A549 (cell line): ENCODE measurements around the gene SLC25A18. TPM values are rescaled to one million over a fixed set of nuclear protein-coding genes. Genes with fewer than 3 reads are reported as not detected.

Experiments
- ATAC-seq, 2 experiments: fragments of 200-7000 bp in 1 of 2; fragments of >200 bp in 1 of 2; cut with Nextera tagmentation in 1 of 2; cut with Tn5 transposase in 1 of 2; 3 replicates each; pipeline versions ENCODE4 v1.8.0 to v1.9.1; 2018 to 2020; ENCODE audit warnings: mild to moderate bottlenecking in 1 of 2, moderate library complexity in 1 of 2
- CTCF ChIA-PET: fragments of 300-600 bp; sonication (Branson Sonifier 250); formaldehyde crosslinking; extraction: SDS; loops from one replicate; lab custom pipeline; 2021; ENCODE audit warnings: antibody characterized with exemption, inconsistent platforms; lab: Yijun Ruan, JAX
- POLR2A ChIA-PET: fragments of 350-600 bp; formaldehyde crosslinking; extraction: SDS; loops from one replicate; lab custom pipeline; 2021; ENCODE audit warnings: antibody characterized with exemption, inconsistent platforms; lab: Yijun Ruan, JAX
- DNase-seq, 2 experiments: peaks; one replicate each; pipeline versions ENCODE4 v3.0.0 to v3.0.0-alpha.2; 2011 to 2016; ENCODE audit warnings: low read depth in 1 of 2, low spot score in 1 of 2
- FAIRE-seq: peaks from 2 replicates; lab custom pipeline; 2011; peaks lifted over from hg19 to GRCh38; lab: Jason Lieb, UNC
- H3K27ac ChIP-seq, 2 experiments: fragments of >200 bp; sonication (Bioruptor Twin); formaldehyde crosslinking; 3 replicates each; pipeline ENCODE4 v1.5.1; 2016 to 2017
- H3K4me1 ChIP-seq: fragments of >200 bp; sonication (Bioruptor Twin); formaldehyde crosslinking; 3 replicates; pipeline ENCODE4 v1.6.1; 2016
- H3K4me2 ChIP-seq: fragments of >200 bp; sonication (Bioruptor Twin); formaldehyde crosslinking; 3 replicates; pipeline ENCODE4 v1.6.1; 2016
- H3K4me3 ChIP-seq: fragments of >200 bp; sonication (Bioruptor Twin); formaldehyde crosslinking; 3 replicates; pipeline ENCODE4 v1.5.1; 2016
- H3K9me3 ChIP-seq: fragments of >200 bp; sonication (Bioruptor Twin); formaldehyde crosslinking; 3 replicates; pipeline ENCODE4 v1.6.1; 2016
- BHLHE40 ChIP-seq: IDR thresholded peaks from 2 replicates; pipeline ENCODE4 v1.6.1; 2012; ENCODE audit warnings: low read depth, low read length, inconsistent platforms
- CBX8 ChIP-seq: fragments of 200-600 bp; sonication (generic); IDR thresholded peaks from 2 replicates; pipeline ENCODE4 v1.6.1; 2016
- EHMT2 ChIP-seq: fragments of 200-600 bp; sonication (generic); IDR thresholded peaks from 2 replicates; pipeline ENCODE4 v1.6.1; 2016; ENCODE audit warnings: antibody characterized with exemption, low read depth, mild to moderate bottlenecking, moderate library complexity
- FOSB ChIP-seq: fragments of 250-450 bp; sonication (Bioruptor Pico); IDR thresholded peaks from 2 replicates; pipeline ENCODE4 v1.5.0; 2020; ENCODE audit warnings: mild to moderate bottlenecking, moderate library complexity
- GATA3 ChIP-seq: IDR thresholded peaks from 2 replicates; pipeline ENCODE4 v1.6.1; 2012; ENCODE audit warnings: borderline replicate concordance
- HOXA7 ChIP-seq: fragments of 250-450 bp; sonication (Bioruptor Pico); IDR thresholded peaks from 2 replicates; pipeline ENCODE4 v1.5.0; 2020; ENCODE audit warnings: mild to moderate bottlenecking, moderate library complexity
- HOXB13 ChIP-seq: fragments of 250-450 bp; sonication (Bioruptor Pico); IDR thresholded peaks from 2 replicates; pipeline ENCODE4 v1.5.0; 2020; ENCODE audit warnings: low read depth, mild to moderate bottlenecking, moderate library complexity
- JUN ChIP-seq, 2 experiments: fragments of >200 bp; sonication (Bioruptor Twin); formaldehyde crosslinking; IDR thresholded peaks; 2 replicates in 1 of 2; 3 replicates in 1 of 2; pipeline ENCODE4 v1.6.1; 2016 to 2017
- KDM1A ChIP-seq: fragments of 200-600 bp; sonication (generic); IDR thresholded peaks from 2 replicates; pipeline ENCODE4 v1.6.1; 2016; ENCODE audit warnings: low read depth, mild to moderate bottlenecking
- MAFK ChIP-seq: fragments of 450-650 bp; IDR thresholded peaks from 2 replicates; pipeline ENCODE4 v1.6.1; 2014; ENCODE audit not compliant: partially characterized antibody
- MYC ChIP-seq: IDR thresholded peaks from 2 replicates; pipeline ENCODE4 v1.6.1; 2012; ENCODE audit warnings: mild to moderate bottlenecking, inconsistent platforms, low read length, improper control_type of control experiment, borderline replicate concordance
- NPAS2 ChIP-seq: fragments of 250-450 bp; sonication (Bioruptor Pico); IDR thresholded peaks from 2 replicates; pipeline ENCODE4 v1.8.0; 2022; ENCODE audit warnings: mild to moderate bottlenecking, moderate library complexity, borderline replicate concordance
- NR3C1 ChIP-seq: fragments of >200 bp; sonication (Bioruptor Twin); formaldehyde crosslinking; IDR thresholded peaks from 3 replicates; pipeline ENCODE4 v1.6.1; 2017
- RARB ChIP-seq: fragments of 250-450 bp; sonication (Bioruptor Pico); IDR thresholded peaks from 2 replicates; pipeline ENCODE4 v1.8.0; 2021; ENCODE audit warnings: mild to moderate bottlenecking, moderate library complexity
- RFX5 ChIP-seq: fragments of 450-650 bp; IDR thresholded peaks from 2 replicates; pipeline ENCODE4 v1.7.1; 2014; ENCODE audit warnings: antibody characterized with exemption, mild to moderate bottlenecking, moderate library complexity
- RNF2 ChIP-seq: fragments of 200-600 bp; sonication (generic); IDR thresholded peaks from 2 replicates; pipeline ENCODE4 v1.6.1; 2016; ENCODE audit warnings: low read depth, mild to moderate bottlenecking, antibody characterized with exemption, moderate library complexity, borderline replicate concordance
- SMC3 ChIP-seq: fragments of >200 bp; sonication (Bioruptor Twin); formaldehyde crosslinking; IDR thresholded peaks from 3 replicates; pipeline ENCODE4 v1.6.1; 2018; ENCODE audit warnings: inconsistent platforms
- ZFP36 ChIP-seq: fragments of 450-650 bp; IDR thresholded peaks from 2 replicates; pipeline ENCODE4 v1.6.1; 2014; ENCODE audit warnings: borderline replicate concordance; ENCODE audit not compliant: partially characterized antibody
- ZSCAN20 ChIP-seq: fragments of 250-450 bp; sonication (Bioruptor Pico); IDR thresholded peaks from 2 replicates; pipeline ENCODE4 v1.8.0; 2022; ENCODE audit warnings: mild to moderate bottlenecking, moderate library complexity
- WGBS: methylation state at CpG from one replicate; pipeline ENCODE4 v1.1.6; 2017; ENCODE audit errors: missing lambda C conversion rate; 5-methylcytosine and 5-hydroxymethylcytosine counted together
- polyA plus RNA-seq, 4 experiments: library from polyadenylated mRNA; depleted of rRNA in 3 of 4; stranded (reverse); fragments of >200 nt; fragmentation: RNase III in 1 of 4; extraction: RNeasy Plus Mini Kit Qiagen cat#74134 plus additional on column Dnase treatment in 1 of 4; gene quantifications; 2 replicates in 3 of 4; 3 replicates in 1 of 4; pipeline ENCODE4 v1.2.3, GENCODE V29; 2011 to 2017
- TF ChIP-seq, protein P1 (sequence below): IDR thresholded peaks from 2 replicates; pipeline ENCODE4 v1.6.1; 2012
- TF ChIP-seq, protein P2 (sequence below): IDR thresholded peaks from 2 replicates; pipeline ENCODE4 v1.6.1; 2012
- TF ChIP-seq, protein P3 (sequence below): fragments of >200 bp; sonication (Bioruptor Twin); formaldehyde crosslinking; IDR thresholded peaks from 2 replicates; pipeline ENCODE4 v1.6.1; 2016
- TF ChIP-seq, protein P4 (sequence below): fragments of 450-650 bp; IDR thresholded peaks from 2 replicates; pipeline ENCODE4 v1.6.1; 2014; ENCODE audit warnings: antibody characterized with exemption
- TF ChIP-seq, protein P5 (sequence below): fragments of 150-350 bp; IDR thresholded peaks from 2 replicates; pipeline ENCODE4 v1.6.1; 2014; ENCODE audit warnings: low read depth, mild to moderate bottlenecking, low read length
- TF ChIP-seq, protein P6 (sequence below): fragments of >200 bp; sonication (Bioruptor Twin); formaldehyde crosslinking; IDR thresholded peaks from 3 replicates; pipeline ENCODE4 v1.5.1; 2016

The SLC25A18 gene
- polyA plus RNA-seq, 2 of the 4 experiments (the other 2 are of a cell fraction): not detected

DNA sequence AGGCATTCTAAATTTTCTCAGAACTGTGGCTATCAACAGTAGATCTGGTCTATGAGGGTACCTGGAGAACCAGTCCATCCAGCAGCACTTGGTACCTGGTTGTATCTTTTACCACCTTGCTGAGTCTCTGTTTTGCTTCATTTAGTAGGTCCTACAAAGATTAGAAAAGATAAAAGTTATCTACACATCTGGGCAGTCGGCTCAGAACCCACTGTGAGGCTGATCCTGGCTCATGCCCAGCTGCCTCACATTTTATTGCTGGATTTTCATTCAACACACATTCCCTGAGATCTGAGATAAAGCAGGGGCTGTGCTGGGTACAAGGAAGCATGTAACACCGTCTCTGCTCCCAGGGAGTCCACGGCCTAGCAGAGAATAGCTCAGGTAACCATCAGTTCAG, 37.7 kb downstream of the SLC25A18 start:
- no peak for TF ChIP-seq MYC
- TF ChIP-seq EHMT2: no peak
- TF ChIP-seq RARB: no peak
- no peak for TF ChIP-seq ZSCAN20 (CRISPR knock-in tag)
- no peak for TF ChIP-seq BHLHE40
- TF ChIP-seq, protein P1, sequence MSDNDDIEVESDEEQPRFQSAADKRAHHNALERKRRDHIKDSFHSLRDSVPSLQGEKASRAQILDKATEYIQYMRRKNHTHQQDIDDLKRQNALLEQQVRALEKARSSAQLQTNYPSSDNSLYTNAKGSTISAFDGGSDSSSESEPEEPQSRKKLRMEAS: no peak
- TF ChIP-seq, protein P2, sequence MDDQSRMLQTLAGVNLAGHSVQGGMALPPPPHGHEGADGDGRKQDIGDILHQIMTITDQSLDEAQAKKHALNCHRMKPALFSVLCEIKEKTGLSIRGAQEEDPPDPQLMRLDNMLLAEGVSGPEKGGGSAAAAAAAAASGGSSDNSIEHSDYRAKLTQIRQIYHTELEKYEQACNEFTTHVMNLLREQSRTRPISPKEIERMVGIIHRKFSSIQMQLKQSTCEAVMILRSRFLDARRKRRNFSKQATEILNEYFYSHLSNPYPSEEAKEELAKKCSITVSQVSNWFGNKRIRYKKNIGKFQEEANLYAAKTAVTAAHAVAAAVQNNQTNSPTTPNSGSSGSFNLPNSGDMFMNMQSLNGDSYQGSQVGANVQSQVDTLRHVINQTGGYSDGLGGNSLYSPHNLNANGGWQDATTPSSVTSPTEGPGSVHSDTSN: no peak
- no peak for TF ChIP-seq ZFP36
- TF ChIP-seq, protein P3, sequence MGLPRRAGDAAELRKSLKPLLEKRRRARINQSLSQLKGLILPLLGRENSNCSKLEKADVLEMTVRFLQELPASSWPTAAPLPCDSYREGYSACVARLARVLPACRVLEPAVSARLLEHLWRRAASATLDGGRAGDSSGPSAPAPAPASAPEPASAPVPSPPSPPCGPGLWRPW: no peak
- TF ChIP-seq, protein P4, sequence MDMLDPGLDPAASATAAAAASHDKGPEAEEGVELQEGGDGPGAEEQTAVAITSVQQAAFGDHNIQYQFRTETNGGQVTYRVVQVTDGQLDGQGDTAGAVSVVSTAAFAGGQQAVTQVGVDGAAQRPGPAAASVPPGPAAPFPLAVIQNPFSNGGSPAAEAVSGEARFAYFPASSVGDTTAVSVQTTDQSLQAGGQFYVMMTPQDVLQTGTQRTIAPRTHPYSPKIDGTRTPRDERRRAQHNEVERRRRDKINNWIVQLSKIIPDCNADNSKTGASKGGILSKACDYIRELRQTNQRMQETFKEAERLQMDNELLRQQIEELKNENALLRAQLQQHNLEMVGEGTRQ: no peak
- no peaks in the 10 kb centered on the region for H3K4me1 ChIP-seq
- H3K27ac ChIP-seq: no peak overlapping the region
- H3K4me3 ChIP-seq: no peak overlapping the region
- ChIA-PET CTCF (interaction anchor here (1.2 kb wide), 1 partner anchor 43 kb away, joined by 4 read pairs; no protein-coding TSS in a partner anchor), POLR2A (no interaction called here)
- WGBS: 85% methylated on average over 3 of the region's 3 CpGs
- DNase-seq: no peak
- no peaks in the 10 kb centered on the region for H3K9me3 ChIP-seq
- FAIRE-seq: no peak
- no peak overlapping the region for H3K4me2 ChIP-seq
- no peak for ATAC-seq

DNA sequence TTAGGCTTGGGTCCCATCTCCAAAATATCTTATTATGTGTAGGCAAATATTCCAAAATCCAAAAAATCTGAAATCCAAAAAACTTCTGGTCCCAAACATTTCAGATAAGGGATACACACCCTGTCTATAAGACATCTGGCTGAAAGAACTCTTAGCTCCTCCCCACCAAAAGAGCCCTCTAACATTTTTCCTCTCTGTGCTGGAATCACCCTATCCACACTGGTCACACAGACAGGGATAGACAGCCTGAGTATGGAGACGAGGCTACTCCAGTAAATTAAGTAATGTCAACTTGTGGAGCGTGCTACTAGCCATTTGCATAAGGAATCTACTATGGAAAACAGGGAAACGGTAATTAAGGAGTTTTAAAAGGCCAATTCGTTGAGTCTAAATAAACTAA, 40.4 kb downstream of the SLC25A18 start:
- ChIA-PET CTCF (interaction anchor here (1.4 kb wide), 1 partner anchor 45 kb away, joined by 3 read pairs; no protein-coding TSS in a partner anchor), POLR2A (no interaction called here)
- Histone ChIP-seq H3K4me2 (no peak overlapping the region), H3K9me3 (no peaks in the 10 kb centered on the region), H3K4me3 (no peak overlapping the region), H3K4me1 (no peaks in the 10 kb centered on the region), H3K27ac (no peak overlapping the region)
- no peak for ATAC-seq
- 94% methylated on average over 4 of the region's 4 CpGs for WGBS
- no peak for FAIRE-seq
- TF ChIP-seq, protein P4: no peak
- TF ChIP-seq SMC3 (no peak), JUN (IDR thresholded peaks at IDR 0.05) (no peak), FOSB (no peak), KDM1A (no peak), RNF2 (no peak), MAFK (no peak), NPAS2 (CRISPR knock-in tag) (no peak), ZSCAN20 (CRISPR knock-in tag) (no peak), HOXB13 (CRISPR knock-in tag) (no peak), RFX5 (no peak), HOXA7 (CRISPR knock-in tag) (no peak), NR3C1 (no peak), CBX8 (no peak), GATA3 (no peak), BHLHE40 (no peak)
- TF ChIP-seq, protein P5, sequence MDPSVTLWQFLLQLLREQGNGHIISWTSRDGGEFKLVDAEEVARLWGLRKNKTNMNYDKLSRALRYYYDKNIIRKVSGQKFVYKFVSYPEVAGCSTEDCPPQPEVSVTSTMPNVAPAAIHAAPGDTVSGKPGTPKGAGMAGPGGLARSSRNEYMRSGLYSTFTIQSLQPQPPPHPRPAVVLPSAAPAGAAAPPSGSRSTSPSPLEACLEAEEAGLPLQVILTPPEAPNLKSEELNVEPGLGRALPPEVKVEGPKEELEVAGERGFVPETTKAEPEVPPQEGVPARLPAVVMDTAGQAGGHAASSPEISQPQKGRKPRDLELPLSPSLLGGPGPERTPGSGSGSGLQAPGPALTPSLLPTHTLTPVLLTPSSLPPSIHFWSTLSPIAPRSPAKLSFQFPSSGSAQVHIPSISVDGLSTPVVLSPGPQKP: no peak
- TF ChIP-seq, protein P6, sequence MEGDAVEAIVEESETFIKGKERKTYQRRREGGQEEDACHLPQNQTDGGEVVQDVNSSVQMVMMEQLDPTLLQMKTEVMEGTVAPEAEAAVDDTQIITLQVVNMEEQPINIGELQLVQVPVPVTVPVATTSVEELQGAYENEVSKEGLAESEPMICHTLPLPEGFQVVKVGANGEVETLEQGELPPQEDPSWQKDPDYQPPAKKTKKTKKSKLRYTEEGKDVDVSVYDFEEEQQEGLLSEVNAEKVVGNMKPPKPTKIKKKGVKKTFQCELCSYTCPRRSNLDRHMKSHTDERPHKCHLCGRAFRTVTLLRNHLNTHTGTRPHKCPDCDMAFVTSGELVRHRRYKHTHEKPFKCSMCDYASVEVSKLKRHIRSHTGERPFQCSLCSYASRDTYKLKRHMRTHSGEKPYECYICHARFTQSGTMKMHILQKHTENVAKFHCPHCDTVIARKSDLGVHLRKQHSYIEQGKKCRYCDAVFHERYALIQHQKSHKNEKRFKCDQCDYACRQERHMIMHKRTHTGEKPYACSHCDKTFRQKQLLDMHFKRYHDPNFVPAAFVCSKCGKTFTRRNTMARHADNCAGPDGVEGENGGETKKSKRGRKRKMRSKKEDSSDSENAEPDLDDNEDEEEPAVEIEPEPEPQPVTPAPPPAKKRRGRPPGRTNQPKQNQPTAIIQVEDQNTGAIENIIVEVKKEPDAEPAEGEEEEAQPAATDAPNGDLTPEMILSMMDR: no peak
- DNase-seq: no peak
